MV-4-11 (cell line): Measurements from ENCODE around the gene SYNGR4.

Experiments
- DNase-seq: peaks from one replicate; lab custom pipeline; 2025; lab: John Stamatoyannopoulos, UW

SYNGR4 gene

DNA sequence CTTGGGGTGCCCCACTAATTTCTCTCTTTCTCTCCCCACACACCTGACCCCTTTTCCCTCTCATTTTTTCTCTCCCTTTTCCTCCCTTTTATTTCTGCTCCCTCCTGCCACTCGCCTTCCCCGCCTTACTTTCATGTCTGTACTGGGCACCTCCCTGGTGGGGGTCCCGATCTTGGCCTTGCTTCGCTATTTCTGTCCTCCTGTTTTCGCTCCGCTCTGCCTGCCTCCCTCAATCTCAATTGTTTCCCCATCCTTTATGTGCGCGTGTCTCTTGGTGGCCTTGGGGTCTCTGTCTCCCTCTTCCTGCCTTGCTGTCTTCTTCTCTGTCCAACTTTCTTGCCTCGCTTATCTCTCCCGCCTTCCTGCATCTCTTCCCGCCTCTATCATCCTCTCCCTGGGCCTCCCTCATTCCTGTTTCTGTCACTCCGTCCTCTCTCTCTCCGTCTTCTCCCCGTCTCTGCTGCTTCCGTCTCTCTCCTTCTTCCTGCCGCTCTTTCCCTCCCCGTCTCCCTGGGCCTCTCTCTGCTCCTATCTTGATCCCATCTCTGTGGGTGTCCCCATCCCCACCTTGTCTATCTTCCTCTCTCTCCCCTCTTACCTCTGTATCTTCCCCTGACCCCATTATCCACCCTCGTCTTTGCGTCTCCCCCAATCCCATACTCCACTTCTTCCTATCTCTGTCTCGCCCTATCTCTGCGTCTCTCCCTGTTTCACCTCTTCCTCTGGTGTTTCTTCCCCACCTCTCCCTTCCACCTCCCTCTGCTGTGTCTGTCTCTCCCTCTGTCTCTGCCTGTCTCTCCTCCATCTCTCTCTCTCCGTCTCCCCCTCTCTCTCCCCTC is 33.3 kb downstream of the SYNGR4 start:
- no peak for DNase-seq

- no peak for DNase-seq
Measured at GRCh38 chr19:48398102-48398374, 33.9 kb downstream of the SYNGR4 start.

DNA sequence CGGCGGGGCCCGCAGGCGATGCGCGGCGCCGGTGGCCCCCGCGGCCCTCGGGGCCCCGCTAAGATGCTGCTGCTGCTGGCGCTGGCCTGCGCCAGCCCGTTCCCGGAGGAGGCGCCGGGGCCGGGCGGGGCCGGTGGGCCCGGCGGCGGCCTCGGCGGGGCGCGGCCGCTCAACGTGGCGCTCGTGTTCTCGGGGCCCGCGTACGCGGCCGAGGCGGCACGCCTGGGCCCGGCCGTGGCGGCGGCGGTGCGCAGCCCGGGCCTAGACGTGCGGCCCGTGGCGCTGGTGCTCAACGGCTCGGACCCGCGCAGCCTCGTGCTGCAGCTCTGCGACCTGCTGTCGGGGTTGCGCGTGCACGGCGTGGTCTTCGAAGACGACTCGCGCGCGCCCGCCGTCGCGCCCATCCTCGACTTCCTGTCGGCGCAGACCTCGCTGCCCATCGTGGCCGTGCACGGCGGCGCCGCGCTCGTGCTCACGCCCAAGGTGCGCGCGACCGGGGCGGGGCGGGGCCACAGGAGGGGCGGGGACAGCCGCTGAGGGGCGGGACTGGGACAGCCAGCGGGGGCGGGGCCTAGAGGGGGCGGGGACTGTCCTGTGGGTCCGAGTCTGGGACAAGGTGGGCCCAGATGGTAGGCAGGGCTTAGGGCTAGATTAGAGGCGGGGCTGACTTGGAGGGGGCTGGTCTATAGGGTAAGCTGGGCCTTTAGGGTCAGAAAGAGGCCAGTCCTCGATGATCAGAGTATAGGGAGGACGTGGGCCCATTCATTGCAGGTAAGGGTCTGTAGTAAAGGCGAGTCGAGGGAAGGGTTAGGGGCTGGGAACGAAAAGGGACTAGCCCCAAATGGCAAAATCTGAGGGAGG is 34.4 kb downstream of the SYNGR4 start:
- peak; percentile 98 for DNase-seq

DNA sequence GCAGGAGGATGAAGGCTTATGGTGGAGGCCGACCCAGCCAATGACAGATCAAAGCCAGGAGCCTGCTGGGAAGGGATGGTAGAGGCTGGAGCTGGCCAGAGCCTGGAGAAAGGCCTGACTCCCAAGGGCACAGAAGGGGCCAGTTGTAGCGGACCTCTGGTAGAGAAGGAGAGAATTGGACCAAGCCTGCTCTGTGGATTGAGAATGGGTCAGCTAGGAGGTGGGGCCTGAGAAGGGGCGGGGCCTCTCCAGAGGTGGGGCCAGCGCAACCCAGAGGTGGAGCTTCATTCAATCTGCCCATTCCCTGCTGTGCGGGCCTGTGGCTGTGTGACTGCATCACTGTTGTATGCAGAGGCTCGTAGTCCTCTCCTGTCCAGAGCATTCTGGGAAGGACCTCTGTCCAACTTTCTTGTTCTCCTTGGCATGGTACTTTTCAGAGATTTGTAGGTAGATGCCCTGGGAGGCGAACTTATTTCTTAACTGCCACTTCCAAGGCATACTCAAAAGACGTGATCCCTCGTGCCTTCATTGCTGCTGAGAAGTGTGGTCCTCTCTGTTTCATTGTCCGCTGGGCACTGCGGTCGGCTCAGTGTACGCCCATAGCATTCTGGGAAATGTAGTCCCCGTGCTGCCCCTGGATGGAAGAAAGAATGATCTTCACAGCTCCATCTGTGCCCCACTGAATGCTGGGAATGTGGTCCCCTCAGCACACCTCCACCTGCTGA is 36.0 kb downstream of the SYNGR4 start:
- DNase-seq = peak; percentile 40

- no peak for DNase-seq
Measured at GRCh38 chr19:48401287-48401686, 37.1 kb downstream of the SYNGR4 start.

DNA sequence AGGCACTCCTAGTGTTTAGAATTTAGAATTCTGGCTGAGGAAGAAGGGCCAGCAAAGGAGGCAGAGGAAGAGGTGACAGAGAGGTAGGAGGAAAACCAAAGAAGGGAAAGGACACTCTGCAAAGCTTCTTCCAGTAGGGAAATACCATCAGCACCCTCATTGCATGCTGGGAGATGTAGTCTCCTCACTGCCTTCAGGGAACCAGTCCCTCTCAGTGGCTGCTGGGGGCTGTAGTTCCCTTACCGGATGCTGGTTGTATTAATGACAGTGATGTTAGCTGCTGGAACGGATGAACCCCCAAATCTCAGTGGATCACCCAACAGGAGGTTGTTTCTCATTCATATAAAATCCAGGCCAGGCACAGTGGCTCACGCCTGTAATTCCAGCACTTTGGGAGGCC is 39.4 kb downstream of the SYNGR4 start:
- DNase-seq = peak; percentile 63

DNA sequence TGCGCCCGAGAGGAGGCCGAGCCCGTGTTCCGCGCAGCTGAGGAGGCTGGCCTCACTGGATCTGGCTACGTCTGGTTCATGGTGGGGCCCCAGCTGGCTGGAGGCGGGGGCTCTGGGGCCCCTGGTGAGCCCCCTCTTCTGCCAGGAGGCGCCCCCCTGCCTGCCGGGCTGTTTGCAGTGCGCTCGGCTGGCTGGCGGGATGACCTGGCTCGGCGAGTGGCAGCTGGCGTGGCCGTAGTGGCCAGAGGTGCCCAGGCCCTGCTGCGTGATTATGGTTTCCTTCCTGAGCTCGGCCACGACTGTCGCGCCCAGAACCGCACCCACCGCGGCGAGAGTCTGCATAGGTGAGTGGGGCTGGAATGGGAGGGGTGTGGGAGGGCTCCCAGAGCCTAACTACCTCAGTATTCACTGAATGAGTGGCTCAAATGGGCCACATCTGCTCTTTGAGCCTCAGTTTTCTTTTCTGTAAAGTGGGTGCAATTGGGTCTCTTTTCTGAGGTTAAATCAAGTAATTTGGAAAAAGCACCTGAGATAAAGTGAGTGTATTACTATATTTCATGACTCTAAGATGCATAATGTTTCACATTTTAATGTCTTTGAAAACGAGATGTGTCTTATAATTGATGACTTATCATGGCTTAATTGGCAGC is 41.0 kb downstream of the SYNGR4 start:
- DNase-seq = no peak

GRCh38 chr19:48405850-48406249 is 41.7 kb downstream of the SYNGR4 start:
- peak; percentile 81 for DNase-seq

GRCh38 chr19:48413879-48414587 is 49.9 kb downstream of the SYNGR4 start:
- DNase-seq = peak; percentile 19

DNA sequence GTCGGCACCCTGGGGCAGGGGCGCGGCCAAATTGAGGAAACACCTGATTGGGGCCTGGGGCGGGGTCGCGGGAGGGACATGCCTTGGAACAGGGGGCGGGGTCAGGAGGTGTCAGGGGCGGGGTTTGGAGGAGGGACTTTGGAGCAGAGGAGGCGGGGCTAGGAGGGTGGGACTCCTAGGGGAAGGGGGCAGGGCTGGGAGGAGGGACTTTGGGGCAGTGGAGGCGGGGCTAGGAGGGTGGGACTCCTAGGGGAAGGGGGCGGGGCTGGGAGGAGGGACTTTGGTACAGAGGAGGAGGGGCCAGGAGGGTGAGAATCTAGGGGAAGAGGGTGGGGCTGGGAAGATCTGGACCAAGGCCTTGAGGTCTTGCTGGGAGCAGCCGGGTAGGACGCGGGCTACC is 51.2 kb downstream of the SYNGR4 start:
- DNase-seq = peak; percentile 66

- DNase-seq = no peak
Measured at GRCh38 chr19:48415806-48416221, 51.6 kb downstream of the SYNGR4 start.

DNA sequence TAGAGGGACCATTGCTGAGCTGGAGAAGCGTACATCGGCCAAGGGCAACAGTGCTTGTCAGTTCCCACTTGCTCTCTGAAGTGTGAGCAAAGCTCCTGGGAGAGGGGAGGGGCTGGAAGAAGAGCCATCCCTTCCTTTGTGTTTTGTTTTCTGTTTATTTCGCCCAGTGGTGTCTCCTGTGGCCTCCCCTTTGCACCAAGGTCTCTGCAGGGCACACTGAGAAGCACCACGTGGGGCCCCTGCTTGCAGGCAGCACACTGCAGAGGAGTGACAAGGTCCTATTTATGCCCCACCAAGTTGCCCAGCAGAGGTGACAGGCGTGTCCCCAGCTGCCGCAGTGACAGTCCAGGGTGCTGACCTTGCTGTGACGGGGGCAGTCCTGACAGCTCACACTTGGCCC is 53.3 kb downstream of the SYNGR4 start:
- DNase-seq = no peak

DNA sequence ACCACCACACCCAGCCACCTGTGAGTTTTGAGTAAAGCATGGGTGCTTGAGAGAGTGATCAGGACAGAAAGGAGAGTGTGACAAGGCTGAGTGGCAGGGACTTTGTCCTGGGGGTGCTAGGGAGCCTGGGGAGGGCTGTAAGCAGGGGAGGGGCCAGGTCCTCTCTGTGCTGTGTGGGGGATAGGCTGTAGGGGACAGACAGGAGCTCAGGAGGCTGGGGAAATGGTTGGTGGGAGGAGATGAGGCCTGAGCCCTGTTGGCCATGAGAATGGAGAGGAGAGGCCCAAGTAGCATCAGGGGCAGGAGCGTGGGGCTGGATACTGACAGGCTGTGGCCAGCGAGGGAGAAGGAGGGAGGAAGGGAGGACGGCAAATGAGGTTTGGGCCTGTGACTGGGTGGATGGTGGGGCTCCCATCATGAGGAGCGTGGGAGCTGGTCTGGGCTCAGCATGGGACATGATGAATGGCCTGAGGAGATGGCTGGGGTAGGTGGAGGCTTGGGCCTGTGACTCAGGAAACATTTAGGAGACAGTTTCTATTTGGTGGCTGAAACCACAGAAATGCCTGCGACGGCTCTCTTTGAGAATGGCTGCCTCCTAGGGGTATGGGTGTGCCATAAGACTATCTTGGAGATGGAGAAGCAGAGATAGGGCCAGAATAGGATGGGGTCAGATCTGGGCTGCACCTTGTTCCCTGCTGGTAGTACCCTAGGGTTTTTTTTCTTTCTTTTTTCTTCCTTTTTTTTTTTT is 54.3 kb downstream of the SYNGR4 start:
- peak; percentile 88 for DNase-seq

DNA sequence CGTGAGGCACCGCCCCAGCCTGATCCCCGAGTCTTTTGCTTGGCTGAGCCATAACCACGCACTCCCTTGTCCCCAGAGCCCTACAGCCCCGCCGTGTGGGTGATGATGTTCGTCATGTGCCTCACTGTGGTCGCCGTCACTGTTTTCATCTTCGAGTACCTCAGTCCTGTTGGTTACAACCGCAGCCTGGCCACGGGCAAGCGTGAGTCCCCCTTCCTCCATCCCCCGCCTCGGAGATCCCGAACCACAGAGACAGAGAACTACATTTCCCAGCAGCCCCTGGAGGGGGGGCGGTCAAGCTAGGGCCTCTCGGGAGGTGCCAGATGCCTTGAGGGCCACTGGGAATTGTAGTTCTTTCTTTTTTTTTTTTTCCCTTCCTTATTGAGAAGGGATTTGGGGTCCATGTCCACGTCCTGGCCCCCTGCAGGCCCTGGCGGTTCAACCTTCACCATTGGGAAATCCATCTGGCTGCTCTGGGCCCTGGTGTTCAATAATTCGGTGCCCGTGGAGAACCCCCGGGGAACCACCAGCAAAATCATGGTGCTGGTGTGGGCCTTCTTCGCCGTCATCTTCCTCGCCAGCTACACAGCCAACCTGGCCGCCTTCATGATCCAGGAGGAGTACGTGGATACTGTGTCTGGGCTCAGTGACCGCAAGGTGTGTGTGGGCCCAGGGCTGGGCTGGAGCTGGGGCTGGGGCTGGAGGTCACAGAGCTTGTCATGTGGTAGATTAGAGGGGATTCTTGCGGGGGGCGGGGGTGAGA is 55.2 kb downstream of the SYNGR4 start:
- DNase-seq = peak; percentile 55

- DNase-seq = no peak
Measured at GRCh38 chr19:48421548-48421947, 57.4 kb downstream of the SYNGR4 start.

DNA sequence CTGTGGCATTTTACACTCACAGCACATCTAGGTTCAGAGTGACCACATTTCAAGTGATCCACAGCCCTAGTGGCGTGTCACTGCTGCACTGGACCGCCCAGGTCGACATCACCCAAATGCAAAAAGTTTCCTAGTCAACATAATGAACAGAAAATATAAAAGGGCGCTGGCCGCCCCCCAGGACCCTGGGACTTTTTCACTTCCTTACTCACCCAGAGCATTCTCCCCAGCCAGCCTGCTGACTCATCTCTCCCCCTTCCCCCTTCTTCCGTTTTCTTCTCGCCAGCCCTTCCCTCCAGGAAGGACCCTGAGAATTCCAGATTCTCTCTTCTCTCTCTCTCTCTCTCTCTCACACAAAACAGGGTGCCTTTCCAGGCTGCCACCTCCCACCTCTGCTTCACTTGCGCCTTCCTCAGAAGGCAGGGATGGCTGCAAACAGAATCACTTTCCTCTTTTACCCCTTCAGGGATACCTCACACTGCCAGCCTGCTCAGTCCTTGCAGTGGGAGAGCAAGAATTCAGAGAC is 60.6 kb downstream of the SYNGR4 start:
- DNase-seq = peak; percentile 78
